Mesothelial cell of epicardium (in vitro differentiated cells): ENCODE results near the gene KLHL20. TPM values are rescaled to one million over a fixed set of nuclear protein-coding genes. Genes with fewer than 3 reads are reported as not detected.
"Not testable (repeated sequence)": the region's sequence is repeated elsewhere in the genome, so short reads cannot be mapped to it uniquely, and the experiment has no call there.

Source experiments
- DNase-seq, 2 experiments: peaks; one replicate each; pipeline ENCODE4 v3.0.0; 2021; ENCODE audit warnings: low spot score in 2 of 2; ENCODE audit not compliant: unreplicated experiment in 2 of 2
- H3K27ac Mint-ChIP-seq: 2 replicates; pipeline ENCODE4 v1.8.0; 2021; ENCODE audit warnings: mixed read lengths
- H3K27me3 Mint-ChIP-seq: 2 replicates; pipeline ENCODE4 v1.8.0; 2021; ENCODE audit warnings: low read depth, mixed read lengths
- H3K36me3 Mint-ChIP-seq: 2 replicates; pipeline ENCODE4 v1.8.0; 2021; ENCODE audit warnings: mixed read lengths
- H3K4me1 Mint-ChIP-seq: 2 replicates; pipeline ENCODE4 v1.8.0; 2021; ENCODE audit warnings: mixed read lengths
- H3K4me3 Mint-ChIP-seq: 2 replicates; pipeline ENCODE4 v1.8.0; 2021; ENCODE audit warnings: mild to moderate bottlenecking, moderate library complexity, mixed read lengths
- H3K9me3 Mint-ChIP-seq: 2 replicates; pipeline ENCODE4 v1.8.0; 2021; ENCODE audit warnings: mixed read lengths
- CTCF ChIP-seq: fragments of 200-600 bp; sonication (generic); IDR thresholded peaks from one replicate; pipeline ENCODE4 v1.5.0; 2021; ENCODE audit warnings: antibody characterized with exemption; ENCODE audit not compliant: unreplicated experiment
- total RNA-seq: library from RNA; stranded (reverse); gene quantifications from 3 replicates; pipeline ENCODE4 v1.2.1, GENCODE V29; 2021

The KLHL20 gene
- total RNA-seq = 24.0 to 26.3 TPM (median 25.1 TPM) in 3 replicates

- Mint-ChIP-seq H3K36me3 (peaks cover 4% of the 10 kb centered on the region), H3K27ac (peak within 1 kb of the TSS; percentile 97), H3K4me3 (peak within 1 kb of the TSS; percentile 91), H3K27me3 (peaks cover 38% of the 10 kb centered on the region), H3K9me3 (no peaks in the 10 kb centered on the region), H3K4me1 (peaks cover 23% of the 10 kb centered on the region)
- no peak for TF ChIP-seq CTCF
- DNase-seq = peak; percentile 42 to 79
Observed at GRCh38 chr1:173714759-173715537, at the start of gene KLHL20. Gene KLHL20, plus strand, starts transcription at chr1:173714981. Its CDS starts 1,063 bp downstream, at chr1:173716044.

- H3K27me3 Mint-ChIP-seq = peaks cover 15% of the 10 kb centered on the region
- no peak overlapping the region for H3K27ac Mint-ChIP-seq
- no peak for DNase-seq
Observed at GRCh38 chr1:173666646-173667045, 48.1 kb upstream of the KLHL20 start.

GRCh38 chr1:173669491-173669941 is 45.3 kb upstream of the KLHL20 start, which contains the start of gene ANKRD45:
Gene ANKRD45, minus strand, starts transcription at chr1:173669851. Its CDS starts 10,433 bp downstream, at chr1:173659418.
- no peaks in the 10 kb centered on the region for H3K9me3 Mint-ChIP-seq
- H3K27me3 Mint-ChIP-seq = peaks cover 15% of the 10 kb centered on the region
- no peaks in the 10 kb centered on the region for H3K4me1 Mint-ChIP-seq
- no peaks in the 10 kb centered on the region for H3K36me3 Mint-ChIP-seq
- H3K27ac Mint-ChIP-seq = no peak within 1 kb of the TSS
- peak within 1 kb of the TSS; percentile 67 for H3K4me3 Mint-ChIP-seq
- peak in 1 of 2 experiments; percentile 54 for DNase-seq
- no peak for TF ChIP-seq CTCF

More at GRCh38 chr1:173666646-173667045, 48.1 kb upstream of the KLHL20 start:
- Mint-ChIP-seq H3K36me3 (no peaks in the 10 kb centered on the region), H3K4me1 (no peaks in the 10 kb centered on the region), H3K4me3 (no peak overlapping the region), H3K9me3 (no peaks in the 10 kb centered on the region)
- TF ChIP-seq CTCF = no peak

- not testable (repeated sequence) for H3K4me3 Mint-ChIP-seq, H3K36me3 Mint-ChIP-seq, H3K4me1 Mint-ChIP-seq, DNase-seq, H3K27me3 Mint-ChIP-seq, H3K27ac Mint-ChIP-seq
- H3K9me3 Mint-ChIP-seq = peaks cover 22% of the 10 kb centered on the region
Observed at GRCh38 chr1:173674496-173674895, 40.3 kb upstream of the KLHL20 start.

- DNase-seq, H3K4me3 Mint-ChIP-seq: not testable (repeated sequence)
Observed at GRCh38 chr1:173680152-173680551, 34.6 kb upstream of the KLHL20 start.

GRCh38 chr1:173682184-173682583 is 32.6 kb upstream of the KLHL20 start:
- DNase-seq = no peak
- Mint-ChIP-seq H3K4me1 (peaks cover 7% of the 10 kb centered on the region), H3K27ac (peak overlapping the region; percentile 1), H3K4me3 (no peak overlapping the region), H3K36me3 (no peaks in the 10 kb centered on the region), H3K9me3 (peaks cover 18% of the 10 kb centered on the region), H3K27me3 (no peaks in the 10 kb centered on the region)
- TF ChIP-seq CTCF = no peak

More at GRCh38 chr1:173680152-173680551, 34.6 kb upstream of the KLHL20 start:
- not testable (repeated sequence) for H3K36me3 Mint-ChIP-seq, H3K27ac Mint-ChIP-seq, H3K27me3 Mint-ChIP-seq, H3K4me1 Mint-ChIP-seq
- peaks cover 26% of the 10 kb centered on the region for H3K9me3 Mint-ChIP-seq

- H3K27ac Mint-ChIP-seq, H3K9me3 Mint-ChIP-seq, H3K27me3 Mint-ChIP-seq, H3K36me3 Mint-ChIP-seq, H3K4me3 Mint-ChIP-seq, DNase-seq: not testable (repeated sequence)
- peaks cover 12% of the 10 kb centered on the region for H3K4me1 Mint-ChIP-seq
Observed at GRCh38 chr1:173683838-173684237, 30.9 kb upstream of the KLHL20 start.

- not testable (repeated sequence) for DNase-seq, H3K36me3 Mint-ChIP-seq, H3K27me3 Mint-ChIP-seq, H3K4me3 Mint-ChIP-seq, H3K9me3 Mint-ChIP-seq, H3K27ac Mint-ChIP-seq
- H3K4me1 Mint-ChIP-seq = peaks cover 17% of the 10 kb centered on the region
Observed at GRCh38 chr1:173685121-173685520, 29.7 kb upstream of the KLHL20 start.
